OCI-LY7 (cell line): Measurements from ENCODE around the gene VIP. TPM values are rescaled to one million over a fixed set of nuclear protein-coding genes. Genes with fewer than 3 reads are reported as not detected.
"Not testable (repeated sequence)": the region's sequence is repeated elsewhere in the genome, so short reads cannot be mapped to it uniquely, and the experiment has no call there.

ENCODE experiments used
- BruUV-seq: library from RNA; stranded (reverse); fragments of 400-500 nt; replicated peaks from 2 replicates; lab custom pipeline; 2021; lab: Mats Ljungman, UMichigan
- CTCF ChIA-PET: fragments of 300-600 bp; sonication (Branson Sonifier 250); formaldehyde crosslinking; loops from one replicate; lab custom pipeline; 2022; ENCODE audit warnings: antibody characterized with exemption; ENCODE audit not compliant: unreplicated experiment; lab: Charles Lee
- POLR2A ChIA-PET: fragments of 300-600 bp; sonication (Branson Sonifier 250); formaldehyde crosslinking; loops from one replicate; lab custom pipeline; 2022; ENCODE audit warnings: antibody characterized with exemption; lab: Charles Lee
- DNase-seq: peaks from one replicate; pipeline ENCODE4 v3.0.0-alpha.2; 2015; ENCODE audit warnings: low spot score
- H2AFZ ChIP-seq: fragments of 200-600 bp; sonication (generic), shearing (Covaris generic); 2 replicates; pipeline ENCODE4 v1.6.1; 2014; ENCODE audit warnings: mild to moderate bottlenecking, antibody characterized with exemption, low read length, moderate library complexity
- H3K27ac ChIP-seq: fragments of 200-600 bp; sonication (generic); 2 replicates; pipeline ENCODE4 v1.5.1; 2014; ENCODE audit warnings: mixed run types, low read depth, mild to moderate bottlenecking, moderate library complexity, low read length, inconsistent platforms; ENCODE audit not compliant: poor library complexity, severe bottlenecking
- H3K36me3 ChIP-seq: fragments of 200-600 bp; sonication (generic); 2 replicates; pipeline ENCODE4 v1.6.1; 2014; ENCODE audit warnings: mild to moderate bottlenecking, antibody characterized with exemption, low read length, moderate library complexity, mixed read lengths; ENCODE audit not compliant: insufficient read depth
- H3K4me1 ChIP-seq: fragments of 200-600 bp; sonication (generic); 2 replicates; pipeline ENCODE4 v1.5.1; 2014; ENCODE audit warnings: mild to moderate bottlenecking, low read length; ENCODE audit not compliant: insufficient read depth, poor library complexity, severe bottlenecking
- H3K4me2 ChIP-seq: fragments of 200-600 bp; sonication (generic); 2 replicates; pipeline ENCODE4 v1.6.1; 2014; ENCODE audit warnings: mild to moderate bottlenecking, low read length
- H3K4me3 ChIP-seq: fragments of 200-600 bp; sonication (generic); 2 replicates; pipeline ENCODE4 v1.5.1; 2014; ENCODE audit warnings: mild to moderate bottlenecking, low read depth, low read length; ENCODE audit not compliant: poor library complexity, severe bottlenecking
- H3K79me2 ChIP-seq: fragments of 200-600 bp; sonication (generic); 2 replicates; pipeline ENCODE4 v1.6.1; 2016; ENCODE audit warnings: low read depth, mild to moderate bottlenecking, low read length, moderate library complexity, mixed read lengths; ENCODE audit not compliant: insufficient read depth
- H3K9me2 ChIP-seq: fragments of 200-600 bp; sonication (generic); 2 replicates; pipeline ENCODE4 v1.6.1; 2016; ENCODE audit warnings: mild to moderate bottlenecking, low read length, mixed read lengths; ENCODE audit not compliant: insufficient read depth
- H3K9me3 ChIP-seq: fragments of 200-600 bp; sonication (generic); 2 replicates; pipeline ENCODE4 v1.6.1; 2014; ENCODE audit warnings: mild to moderate bottlenecking, mixed run types, low read length, mixed read lengths
- H4K20me1 ChIP-seq: fragments of 200-600 bp; sonication (generic); 2 replicates; pipeline ENCODE4 v1.6.1; 2014; ENCODE audit warnings: mild to moderate bottlenecking, antibody characterized with exemption, low read length, moderate library complexity, mixed read lengths; ENCODE audit not compliant: insufficient read depth
- EZH2phosphoT487 ChIP-seq: fragments of 200-600 bp; sonication (generic); IDR thresholded peaks from 2 replicates; pipeline ENCODE4 v1.6.1; 2018; ENCODE audit warnings: low read depth, borderline replicate concordance, mild to moderate bottlenecking, mixed run types, antibody characterized with exemption, low read length, moderate library complexity, mixed read lengths
- intact Hi-C: fragments of 100-400 bp; cut with micrococcal nuclease; formaldehyde crosslinking; loops from one replicate; pipeline ENCODE4 v1.10.0; 2022; ENCODE audit not compliant: unreplicated experiment
- total RNA-seq, 2 experiments: library from RNA; depleted of rRNA in 1 of 2; stranded (reverse); fragments of >200 nt in 1 of 2; shearing (Covaris generic) in 1 of 2; gene quantifications; 2 replicates each; pipeline ENCODE4 v1.2.3, GENCODE V29; 2014 to 2022
- TF ChIP-seq, protein P1 (sequence below): fragments of 200-600 bp; sonication (generic); conservative IDR thresholded peaks from 2 replicates; pipeline ENCODE4 v1.5.1; 2014; ENCODE audit warnings: mild to moderate bottlenecking, antibody characterized with exemption, low read length, moderate library complexity, mixed read lengths

The VIP gene
- total RNA-seq, 2 experiments from 2014 or later: not detected

DNA sequence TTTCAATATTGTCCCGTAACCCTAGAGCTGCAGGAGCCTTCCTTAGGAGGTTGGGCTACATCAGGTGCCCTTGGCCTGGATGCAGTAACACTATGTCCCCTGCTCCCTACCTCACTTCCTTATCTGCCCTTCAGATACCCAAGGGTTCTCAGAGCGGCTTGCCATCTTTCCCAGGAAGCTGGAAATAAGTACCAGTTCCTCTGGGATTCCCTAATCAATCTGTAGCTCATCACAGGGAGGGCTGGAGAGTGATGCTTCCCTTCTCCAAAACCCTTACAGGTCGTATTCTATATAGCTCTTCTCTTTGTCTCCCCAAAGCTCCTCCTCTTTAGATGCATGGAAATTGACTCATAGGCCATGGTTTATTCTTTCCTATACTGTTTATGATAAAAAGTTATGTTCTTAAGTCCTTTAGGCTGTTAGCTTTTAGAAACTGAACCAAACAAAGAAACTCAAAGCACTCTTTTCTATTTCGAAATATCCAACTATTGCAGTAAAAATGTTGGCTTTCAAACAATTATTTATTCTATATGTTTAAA, 48.7 kb upstream of the VIP start:
- no TSS peak for BruUV-seq
- H3K27ac ChIP-seq: no peak overlapping the region
- no peaks in the 10 kb centered on the region for H3K9me2 ChIP-seq
- H3K4me1 ChIP-seq: peaks cover 18% of the 10 kb centered on the region
- TF ChIP-seq EZH2phosphoT487: no peak
- TF ChIP-seq, protein P1, sequence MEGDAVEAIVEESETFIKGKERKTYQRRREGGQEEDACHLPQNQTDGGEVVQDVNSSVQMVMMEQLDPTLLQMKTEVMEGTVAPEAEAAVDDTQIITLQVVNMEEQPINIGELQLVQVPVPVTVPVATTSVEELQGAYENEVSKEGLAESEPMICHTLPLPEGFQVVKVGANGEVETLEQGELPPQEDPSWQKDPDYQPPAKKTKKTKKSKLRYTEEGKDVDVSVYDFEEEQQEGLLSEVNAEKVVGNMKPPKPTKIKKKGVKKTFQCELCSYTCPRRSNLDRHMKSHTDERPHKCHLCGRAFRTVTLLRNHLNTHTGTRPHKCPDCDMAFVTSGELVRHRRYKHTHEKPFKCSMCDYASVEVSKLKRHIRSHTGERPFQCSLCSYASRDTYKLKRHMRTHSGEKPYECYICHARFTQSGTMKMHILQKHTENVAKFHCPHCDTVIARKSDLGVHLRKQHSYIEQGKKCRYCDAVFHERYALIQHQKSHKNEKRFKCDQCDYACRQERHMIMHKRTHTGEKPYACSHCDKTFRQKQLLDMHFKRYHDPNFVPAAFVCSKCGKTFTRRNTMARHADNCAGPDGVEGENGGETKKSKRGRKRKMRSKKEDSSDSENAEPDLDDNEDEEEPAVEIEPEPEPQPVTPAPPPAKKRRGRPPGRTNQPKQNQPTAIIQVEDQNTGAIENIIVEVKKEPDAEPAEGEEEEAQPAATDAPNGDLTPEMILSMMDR: no peak
- no peak overlapping the region for H3K4me3 ChIP-seq
- H3K9me3 ChIP-seq: no peaks in the 10 kb centered on the region
- no peak overlapping the region; the same call in 1 of the 2 replicates for H2AFZ ChIP-seq
- intact Hi-C loops: loop anchor here (1.0 to 5.0 kb wide), 2 partner anchors 150 to 215 kb away; no protein-coding TSS in a partner anchor
- H3K79me2 ChIP-seq: no peaks in the 10 kb centered on the region
- DNase-seq: no peak
- H3K4me2 ChIP-seq: peak overlapping the region; percentile 14; the same call in 1 of the 2 replicates
- CTCF ChIA-PET: interaction anchor here (0.7 to 1.0 kb wide), 2 partner anchors 15 to 18 kb away, joined by 4 read pairs; no protein-coding TSS in a partner anchor
- POLR2A ChIA-PET: interaction anchor here (1.1 to 2.1 kb wide), 6 partner anchors 11 to 22 kb away, joined by 3 to 7 read pairs (median 4); no protein-coding TSS in a partner anchor
- no peaks in the 10 kb centered on the region for H4K20me1 ChIP-seq
- H3K36me3 ChIP-seq: no peaks in the 10 kb centered on the region

DNA sequence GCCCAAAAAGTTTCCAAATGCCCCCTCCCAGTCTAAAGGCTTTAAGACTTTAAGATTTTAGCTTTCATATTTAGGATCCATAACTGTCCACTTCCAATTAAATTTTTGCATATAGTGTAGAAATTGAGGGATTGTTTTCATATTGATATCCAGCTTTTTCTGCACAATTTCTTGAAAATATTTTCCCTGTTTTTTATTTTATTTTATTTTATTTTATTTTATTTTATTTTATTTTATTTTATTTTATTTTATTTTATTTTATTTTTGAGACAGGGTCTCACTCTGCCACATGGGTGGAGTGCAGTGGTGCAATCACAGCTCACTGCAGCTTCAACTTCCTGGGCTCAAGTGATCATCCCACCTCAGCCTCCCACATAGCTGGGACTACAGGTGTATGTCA, 46.8 kb upstream of the VIP start:
- BruUV-seq: not testable (repeated sequence)
- peaks cover 14% of the 10 kb centered on the region for H3K4me1 ChIP-seq
- POLR2A ChIA-PET: interaction anchor here (0.7 to 1.2 kb wide), 2 partner anchors 17 to 29 kb away, joined by 3 read pairs; no protein-coding TSS in a partner anchor

DNA sequence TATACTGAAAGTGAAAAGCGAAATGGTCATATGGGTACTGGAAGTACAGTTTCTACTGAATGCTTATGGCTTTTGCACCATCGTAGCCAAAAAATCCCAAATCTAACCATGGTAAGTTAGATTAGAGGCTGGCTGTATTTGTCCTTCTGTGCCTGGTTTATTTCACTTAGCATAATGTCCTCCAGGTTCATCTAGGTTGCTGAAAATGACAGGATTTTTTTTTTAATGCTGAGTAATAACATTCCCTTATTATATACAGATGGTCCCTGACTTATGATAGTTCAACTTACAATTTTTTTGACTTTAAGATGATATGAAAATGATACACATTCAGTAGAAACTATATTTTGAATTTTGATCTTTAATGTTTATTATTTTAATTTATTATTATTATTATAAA, 45.3 kb upstream of the VIP start:
- intact Hi-C loops: no loop called here
- H3K79me2 ChIP-seq: no peaks in the 10 kb centered on the region
- H2AFZ ChIP-seq: no peak overlapping the region
- H4K20me1 ChIP-seq: no peaks in the 10 kb centered on the region
- H3K4me3 ChIP-seq: no peak overlapping the region
- 0 out of 2 replicates have a peak, but pooled peaks cover 3% of the 10 kb centered on the region for H3K36me3 ChIP-seq
- H3K9me2 ChIP-seq: no peaks in the 10 kb centered on the region
- peaks cover 11% of the 10 kb centered on the region; the same call in 1 of the 2 replicates for H3K9me3 ChIP-seq
- no TSS peak for BruUV-seq
- no peak overlapping the region for H3K4me2 ChIP-seq
- CTCF ChIA-PET: no interaction called here
- POLR2A ChIA-PET: interaction anchor here (0.7 to 1.3 kb wide), 4 partner anchors 19 to 155 kb away, joined by 3 to 4 read pairs (median 4); no protein-coding TSS in a partner anchor
- peaks cover 11% of the 10 kb centered on the region for H3K4me1 ChIP-seq
- no peak for DNase-seq
- no peak overlapping the region for H3K27ac ChIP-seq
- no peak for TF ChIP-seq EZH2phosphoT487
- TF ChIP-seq, protein P1: no peak

More for the DNA sequence above, 46.8 kb upstream of the VIP start:
- H3K9me2 ChIP-seq, DNase-seq, H3K27ac ChIP-seq, H3K36me3 ChIP-seq, H3K4me2 ChIP-seq, H2AFZ ChIP-seq, H4K20me1 ChIP-seq, H3K79me2 ChIP-seq, H3K4me3 ChIP-seq, CTCF ChIA-PET: not testable (repeated sequence)
- H3K9me3 ChIP-seq: peaks cover 11% of the 10 kb centered on the region; the same call in 1 of the 2 replicates
- intact Hi-C loops: loop anchor here (5.0 kb wide), 1 partner anchor 216 kb away; no protein-coding TSS in a partner anchor
